Ishikawa (cell line): ENCODE data around the gene FYB2.

ENCODE experiments used
- CEBPB ChIP-seq: IDR thresholded peaks from 2 replicates; pipeline ENCODE4 v1.6.1; 2012
- CREB1 ChIP-seq: IDR thresholded peaks from 2 replicates; pipeline ENCODE4 v1.6.1; 2012; ENCODE audit warnings: low read depth
- EP300 ChIP-seq: IDR thresholded peaks from 2 replicates; pipeline ENCODE4 v1.6.1; 2012; ENCODE audit warnings: borderline replicate concordance
- MAX ChIP-seq: IDR thresholded peaks from 2 replicates; pipeline ENCODE4 v1.6.1; 2012
- RAD21 ChIP-seq: IDR thresholded peaks from 2 replicates; pipeline ENCODE4 v1.6.1; 2012; ENCODE audit warnings: low read depth
- ZBTB7A ChIP-seq: IDR thresholded peaks from 2 replicates; pipeline ENCODE4 v1.6.1; 2012; ENCODE audit warnings: low read depth
- TF ChIP-seq, protein P1 (sequence below): IDR thresholded peaks from 2 replicates; pipeline ENCODE4 v1.6.1; 2012
- TF ChIP-seq, protein P2 (sequence below): IDR thresholded peaks from 2 replicates; pipeline ENCODE4 v1.6.1; 2012; ENCODE audit warnings: low read depth, mild to moderate bottlenecking

- no peak for TF ChIP-seq MAX
- no peak for TF ChIP-seq EP300
- TF ChIP-seq RAD21: no peak
- no peak for TF ChIP-seq CEBPB
- TF ChIP-seq, protein P1, sequence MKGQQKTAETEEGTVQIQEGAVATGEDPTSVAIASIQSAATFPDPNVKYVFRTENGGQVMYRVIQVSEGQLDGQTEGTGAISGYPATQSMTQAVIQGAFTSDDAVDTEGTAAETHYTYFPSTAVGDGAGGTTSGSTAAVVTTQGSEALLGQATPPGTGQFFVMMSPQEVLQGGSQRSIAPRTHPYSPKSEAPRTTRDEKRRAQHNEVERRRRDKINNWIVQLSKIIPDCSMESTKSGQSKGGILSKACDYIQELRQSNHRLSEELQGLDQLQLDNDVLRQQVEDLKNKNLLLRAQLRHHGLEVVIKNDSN: no peak
- TF ChIP-seq, protein P2, sequence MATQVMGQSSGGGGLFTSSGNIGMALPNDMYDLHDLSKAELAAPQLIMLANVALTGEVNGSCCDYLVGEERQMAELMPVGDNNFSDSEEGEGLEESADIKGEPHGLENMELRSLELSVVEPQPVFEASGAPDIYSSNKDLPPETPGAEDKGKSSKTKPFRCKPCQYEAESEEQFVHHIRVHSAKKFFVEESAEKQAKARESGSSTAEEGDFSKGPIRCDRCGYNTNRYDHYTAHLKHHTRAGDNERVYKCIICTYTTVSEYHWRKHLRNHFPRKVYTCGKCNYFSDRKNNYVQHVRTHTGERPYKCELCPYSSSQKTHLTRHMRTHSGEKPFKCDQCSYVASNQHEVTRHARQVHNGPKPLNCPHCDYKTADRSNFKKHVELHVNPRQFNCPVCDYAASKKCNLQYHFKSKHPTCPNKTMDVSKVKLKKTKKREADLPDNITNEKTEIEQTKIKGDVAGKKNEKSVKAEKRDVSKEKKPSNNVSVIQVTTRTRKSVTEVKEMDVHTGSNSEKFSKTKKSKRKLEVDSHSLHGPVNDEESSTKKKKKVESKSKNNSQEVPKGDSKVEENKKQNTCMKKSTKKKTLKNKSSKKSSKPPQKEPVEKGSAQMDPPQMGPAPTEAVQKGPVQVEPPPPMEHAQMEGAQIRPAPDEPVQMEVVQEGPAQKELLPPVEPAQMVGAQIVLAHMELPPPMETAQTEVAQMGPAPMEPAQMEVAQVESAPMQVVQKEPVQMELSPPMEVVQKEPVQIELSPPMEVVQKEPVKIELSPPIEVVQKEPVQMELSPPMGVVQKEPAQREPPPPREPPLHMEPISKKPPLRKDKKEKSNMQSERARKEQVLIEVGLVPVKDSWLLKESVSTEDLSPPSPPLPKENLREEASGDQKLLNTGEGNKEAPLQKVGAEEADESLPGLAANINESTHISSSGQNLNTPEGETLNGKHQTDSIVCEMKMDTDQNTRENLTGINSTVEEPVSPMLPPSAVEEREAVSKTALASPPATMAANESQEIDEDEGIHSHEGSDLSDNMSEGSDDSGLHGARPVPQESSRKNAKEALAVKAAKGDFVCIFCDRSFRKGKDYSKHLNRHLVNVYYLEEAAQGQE: no peak
- TF ChIP-seq CREB1: no peak
- TF ChIP-seq ZBTB7A: no peak
These were observed 2.9 kb downstream of the FYB2 start for GRCh38 chr1:56816264-56816663.
